CD4-positive, alpha-beta T cell (primary cell): ENCODE results near the gene ZNF423. TPM values are rescaled to one million over a fixed set of nuclear protein-coding genes. Genes with fewer than 3 reads are reported as not detected.

ENCODE experiments used
- ATAC-seq: fragments of 200-7000 bp; cut with Tn5 transposase; one replicate; pipeline ENCODE4 v1.10.0; 2022; ENCODE audit warnings: mild to moderate bottlenecking; ENCODE audit not compliant: poor library complexity
- CTCF ChIA-PET: fragments of 350-600 bp; sonication (Branson Sonifier 250); formaldehyde crosslinking; loops from one replicate; lab custom pipeline; 2021; ENCODE audit warnings: antibody characterized with exemption, inconsistent platforms; lab: Charles Lee
- POLR2A ChIA-PET: fragments of 350-600 bp; sonication (Branson Sonifier 250); formaldehyde crosslinking; loops from one replicate; lab custom pipeline; 2021; ENCODE audit warnings: antibody characterized with exemption, inconsistent platforms; lab: Charles Lee
- DNase-seq, 14 experiments: peaks; one replicate each; pipeline ENCODE4 v3.0.0-alpha.2; 2013 to 2020; ENCODE audit warnings: mixed read lengths in 2 of 14
- H3K27ac ChIP-seq, 2 donors: one replicate each; pipeline versions ENCODE4 v1.5.1 to v1.7.0; 2013; ENCODE audit warnings: low read length in 2 of 2, low read depth in 1 of 2, mild to moderate bottlenecking in 1 of 2
- H3K27me3 ChIP-seq, 2 experiments: 1 replicate in 1 of 2; 2 replicates in 1 of 2; pipeline versions ENCODE4 v1.6.1 to v1.7.0; 2013; ENCODE audit warnings: low read length in 2 of 2, control low read depth in 1 of 2, mild to moderate bottlenecking in 1 of 2, moderate library complexity in 1 of 2; ENCODE audit not compliant: insufficient read depth in 2 of 2, control insufficient read depth in 1 of 2
- H3K36me3 ChIP-seq: one replicate; pipeline ENCODE4 v1.6.1; 2013; ENCODE audit warnings: low read length, control low read depth; ENCODE audit not compliant: insufficient read depth
- H3K4me1 ChIP-seq: one replicate; pipeline ENCODE4 v1.6.1; 2013; ENCODE audit warnings: low read length, control low read depth; ENCODE audit not compliant: insufficient read depth
- H3K4me3 ChIP-seq: one replicate; pipeline ENCODE4 v1.5.1; 2013; ENCODE audit warnings: mild to moderate bottlenecking, low read length, moderate library complexity
- H3K9me3 ChIP-seq, 2 experiments: 1 replicate in 1 of 2; 2 replicates in 1 of 2; pipeline versions ENCODE4 v1.6.1 to v1.7.0; 2013; ENCODE audit warnings: low read length in 2 of 2, mild to moderate bottlenecking in 2 of 2, control low read depth in 1 of 2, moderate library complexity in 1 of 2; ENCODE audit not compliant: control insufficient read depth in 1 of 2, insufficient read depth in 1 of 2
- H3K27ac Mint-ChIP-seq: one replicate; pipeline ENCODE4 v1.8.0; 2020; ENCODE audit warnings: mixed read lengths
- H3K27me3 Mint-ChIP-seq: one replicate; pipeline ENCODE4 v1.8.0; 2021; ENCODE audit warnings: mixed read lengths
- H3K36me3 Mint-ChIP-seq: one replicate; pipeline ENCODE4 v1.8.0; 2021; ENCODE audit warnings: low read depth, mixed read lengths
- H3K4me1 Mint-ChIP-seq: one replicate; pipeline ENCODE4 v1.8.0; 2021; ENCODE audit warnings: low read depth, mixed read lengths
- H3K4me3 Mint-ChIP-seq: one replicate; pipeline ENCODE4 v1.8.0; 2020; ENCODE audit warnings: mild to moderate bottlenecking, mixed read lengths
- H3K9me3 Mint-ChIP-seq: one replicate; pipeline ENCODE4 v1.8.0; 2020; ENCODE audit warnings: mixed read lengths
- CTCF ChIP-seq: fragments of 200-600 bp; IDR thresholded peaks from one replicate; pipeline ENCODE4 v1.8.0; 2022; ENCODE audit warnings: antibody characterized with exemption, mild to moderate bottlenecking
- intact Hi-C, 2 experiments: fragments of 100-400 bp; cut with DNase I in 1 of 2; cut with micrococcal nuclease in 1 of 2; formaldehyde crosslinking; loops; one replicate each; pipeline versions ENCODE4 v1.15.1 to v1.9.0; 2023 to 2025; cut with DNase I, micrococcal nuclease
- total RNA-seq, 174 experiments: library from RNA in 2 of 174; stranded (reverse) in 2 of 174; gene quantifications; one replicate each; pipeline ENCODE4 v1.2.3 and lab custom pipeline; 2021 to 2026

The ZNF423 gene
- total RNA-seq, 2 experiments from 2014 or later = not detected

GRCh38 chr16:49599281-49599680 lies 256.6 kb downstream of the ZNF423 start:
- Mint-ChIP-seq H3K4me3 (no peak overlapping the region), H3K27me3 (peaks cover 3% of the 10 kb centered on the region), H3K4me1 (peaks cover 8% of the 10 kb centered on the region), H3K27ac (no peak overlapping the region), H3K9me3 (no peaks in the 10 kb centered on the region), H3K36me3 (no peaks in the 10 kb centered on the region)
- TF ChIP-seq CTCF = no peak
- Histone ChIP-seq H3K4me3 (no peak overlapping the region), H3K27ac (no peak overlapping the region), H3K27me3 (peaks cover 0 to 3% of the 10 kb centered on the region in 2 experiments), H3K4me1 (no peaks in the 10 kb centered on the region), H3K9me3 (no peaks in the 10 kb centered on the region), H3K36me3 (no peaks in the 10 kb centered on the region)
- DNase-seq = no peak
- ChIA-PET CTCF (no interaction called here), POLR2A (no interaction called here)
- no peak for ATAC-seq
- intact Hi-C loops = no loop called here

DNA sequence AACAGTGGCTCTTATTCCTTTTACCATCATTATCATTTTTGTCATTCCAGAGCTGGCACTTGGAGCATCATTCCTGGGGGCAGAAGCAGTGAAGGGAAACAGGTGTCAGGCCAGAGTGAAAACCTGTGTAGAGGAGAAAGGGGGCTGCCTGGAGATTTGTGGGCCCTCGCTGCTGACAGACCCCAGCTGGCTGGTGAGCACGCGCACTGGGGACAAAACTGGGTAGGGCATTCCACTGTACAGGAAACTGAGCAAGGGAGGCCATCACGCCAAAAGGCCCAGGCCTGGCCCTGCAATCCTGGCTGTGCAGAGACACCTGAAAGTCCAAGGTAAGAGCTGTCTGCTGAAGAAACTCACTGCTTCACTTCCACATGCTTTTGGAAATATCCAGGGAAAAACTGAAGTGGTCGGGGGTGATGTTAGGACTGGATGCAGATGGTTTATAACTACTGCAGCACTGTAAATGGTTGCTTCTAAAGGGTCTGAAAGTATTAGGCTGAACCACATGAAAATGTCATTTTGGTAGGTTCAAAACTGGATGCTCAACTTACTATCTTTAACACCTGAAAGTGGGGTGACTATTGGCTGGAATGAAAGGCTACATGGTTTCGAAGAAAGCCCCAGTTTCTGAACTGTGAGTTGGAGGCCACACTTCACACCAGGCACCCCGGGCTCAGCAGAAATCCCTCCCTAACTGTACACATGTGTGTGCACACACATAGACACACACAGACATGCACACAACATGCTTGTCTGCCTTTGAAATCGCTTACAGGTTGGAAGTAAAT lies 257.3 kb downstream of the ZNF423 start:
- no peaks in the 10 kb centered on the region for H3K36me3 ChIP-seq
- H3K9me3 ChIP-seq = no peaks in the 10 kb centered on the region
- no peak for TF ChIP-seq CTCF
- no peaks in the 10 kb centered on the region for H3K9me3 Mint-ChIP-seq
- H3K36me3 Mint-ChIP-seq = no peaks in the 10 kb centered on the region
- no peak overlapping the region for H3K4me3 Mint-ChIP-seq
- H3K27ac ChIP-seq = no peak overlapping the region
- ChIA-PET CTCF (no interaction called here), POLR2A (interaction anchor here (0.6 kb wide), 1 partner anchor 23 kb away, joined by 3 read pairs; no protein-coding TSS in a partner anchor)
- peaks cover 0 to 9% of the 10 kb centered on the region in 2 experiments for H3K27me3 ChIP-seq
- no peak overlapping the region for H3K4me3 ChIP-seq
- ATAC-seq = no peak
- DNase-seq = no peak
- H3K4me1 ChIP-seq = no peaks in the 10 kb centered on the region
- intact Hi-C loops = no loop called here
- no peak overlapping the region for H3K27ac Mint-ChIP-seq
- H3K4me1 Mint-ChIP-seq = peaks cover 8% of the 10 kb centered on the region
- H3K27me3 Mint-ChIP-seq = peaks cover 5% of the 10 kb centered on the region

DNA sequence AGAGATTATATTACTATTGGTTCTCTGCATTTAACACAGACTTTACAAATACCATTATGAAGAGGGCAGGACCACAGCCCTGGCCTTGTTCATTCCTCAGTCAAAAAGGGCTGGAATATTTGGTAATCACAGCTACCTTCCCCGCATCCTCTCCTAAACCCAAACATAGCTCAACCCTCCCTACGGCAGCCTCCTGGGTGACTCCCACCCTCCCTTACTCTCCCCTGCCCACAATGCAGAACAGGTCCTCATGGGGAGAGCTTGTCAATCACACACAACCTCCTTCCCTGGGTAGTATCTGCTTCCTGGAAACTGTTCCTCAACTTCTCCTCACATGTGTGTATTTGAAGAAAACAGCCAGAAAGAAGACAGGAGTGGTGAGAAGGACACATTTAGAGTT lies 258.1 kb downstream of the ZNF423 start:
- H3K27me3 Mint-ChIP-seq = peaks cover 5% of the 10 kb centered on the region
- H3K36me3 Mint-ChIP-seq = no peaks in the 10 kb centered on the region
- no peak for TF ChIP-seq CTCF
- CTCF ChIA-PET = no interaction called here
- H3K9me3 Mint-ChIP-seq = no peaks in the 10 kb centered on the region
- H3K27ac Mint-ChIP-seq = no peak overlapping the region
- Histone ChIP-seq H3K27ac (no peak overlapping the region), H3K36me3 (no peaks in the 10 kb centered on the region), H3K4me1 (peaks cover 3% of the 10 kb centered on the region), H3K27me3 (peaks cover 0 to 9% of the 10 kb centered on the region in 2 experiments), H3K9me3 (no peaks in the 10 kb centered on the region), H3K4me3 (no peak overlapping the region)
- POLR2A ChIA-PET = no interaction called here
- intact Hi-C loops = no loop called here
- ATAC-seq (no peak), DNase-seq (no peak)
- H3K4me3 Mint-ChIP-seq = no peak overlapping the region
- H3K4me1 Mint-ChIP-seq = peaks cover 11% of the 10 kb centered on the region
